ENCODE data around the gene RCAN1. TPM values are rescaled to one million over a fixed set of nuclear protein-coding genes. Genes with fewer than 3 reads are reported as not detected.

Gene RCAN1
- total and polyA plus RNA-seq, 10 donors, result 5.3 to 28.6 (median 14.7) TPM

DNA sequence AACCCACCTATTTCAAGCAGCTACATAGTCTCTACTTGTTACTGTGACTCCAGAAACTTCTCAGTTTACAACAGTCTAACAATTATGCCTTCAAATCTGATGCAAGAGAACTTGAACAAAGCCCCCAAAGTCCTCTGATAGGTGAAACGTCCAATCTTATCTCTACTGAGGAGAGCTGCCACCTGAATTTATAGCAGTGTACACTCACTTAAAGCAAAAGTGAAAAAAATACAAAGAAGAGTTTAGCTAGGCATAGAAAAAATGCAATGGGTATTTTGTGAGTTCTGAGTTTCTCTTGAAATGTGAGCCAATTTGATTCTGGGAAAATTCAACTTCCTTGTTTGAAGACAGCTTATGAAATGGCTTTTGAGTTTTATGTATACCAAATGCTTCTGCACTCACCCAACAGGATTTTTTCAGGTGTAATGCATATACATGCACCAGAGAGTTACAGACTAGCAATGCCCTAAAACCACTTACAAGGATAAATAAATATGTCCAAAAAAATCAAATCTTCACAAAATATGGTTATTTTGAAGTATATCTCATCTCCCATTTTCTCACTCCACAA lies 36.0 kb upstream of the RCAN1 start:
- intact Hi-C loops (cut with DNase I; ENCODE audit: low total_unique reads), result no loop called here
- Histone ChIP-seq H3K4me3 (no peak overlapping the region), H3K27ac (no peak overlapping the region), H3K9me3 (peaks cover 0 to 27% (median 11%) of the 10 kb centered on the region in 8 donors), H3K4me1 (no peaks in the 10 kb centered on the region), H3K36me3 (no peaks in the 10 kb centered on the region), H3K27me3 (replicated peaks in 1 of 7) (peaks cover 0 to 26% (median 0%) of the 10 kb centered on the region in 7 donors)
- TF ChIP-seq, protein P1, sequence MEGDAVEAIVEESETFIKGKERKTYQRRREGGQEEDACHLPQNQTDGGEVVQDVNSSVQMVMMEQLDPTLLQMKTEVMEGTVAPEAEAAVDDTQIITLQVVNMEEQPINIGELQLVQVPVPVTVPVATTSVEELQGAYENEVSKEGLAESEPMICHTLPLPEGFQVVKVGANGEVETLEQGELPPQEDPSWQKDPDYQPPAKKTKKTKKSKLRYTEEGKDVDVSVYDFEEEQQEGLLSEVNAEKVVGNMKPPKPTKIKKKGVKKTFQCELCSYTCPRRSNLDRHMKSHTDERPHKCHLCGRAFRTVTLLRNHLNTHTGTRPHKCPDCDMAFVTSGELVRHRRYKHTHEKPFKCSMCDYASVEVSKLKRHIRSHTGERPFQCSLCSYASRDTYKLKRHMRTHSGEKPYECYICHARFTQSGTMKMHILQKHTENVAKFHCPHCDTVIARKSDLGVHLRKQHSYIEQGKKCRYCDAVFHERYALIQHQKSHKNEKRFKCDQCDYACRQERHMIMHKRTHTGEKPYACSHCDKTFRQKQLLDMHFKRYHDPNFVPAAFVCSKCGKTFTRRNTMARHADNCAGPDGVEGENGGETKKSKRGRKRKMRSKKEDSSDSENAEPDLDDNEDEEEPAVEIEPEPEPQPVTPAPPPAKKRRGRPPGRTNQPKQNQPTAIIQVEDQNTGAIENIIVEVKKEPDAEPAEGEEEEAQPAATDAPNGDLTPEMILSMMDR (IDR thresholded peaks at IDR 0.05 in 8 of 11, conservative IDR thresholded peaks at IDR 0.05 in 3 of 11), result no peak
- no peak for TF ChIP-seq POLR2A (IDR thresholded peaks at IDR 0.05)
- no peak for TF ChIP-seq POLR2AphosphoS5 (IDR thresholded peaks at IDR 0.05)
- DNase-seq, result no peak
- WGBS, 5 donors, result 24 to 46% (median 38%) methylated on average over 1 of the region's 1 CpG

DNA sequence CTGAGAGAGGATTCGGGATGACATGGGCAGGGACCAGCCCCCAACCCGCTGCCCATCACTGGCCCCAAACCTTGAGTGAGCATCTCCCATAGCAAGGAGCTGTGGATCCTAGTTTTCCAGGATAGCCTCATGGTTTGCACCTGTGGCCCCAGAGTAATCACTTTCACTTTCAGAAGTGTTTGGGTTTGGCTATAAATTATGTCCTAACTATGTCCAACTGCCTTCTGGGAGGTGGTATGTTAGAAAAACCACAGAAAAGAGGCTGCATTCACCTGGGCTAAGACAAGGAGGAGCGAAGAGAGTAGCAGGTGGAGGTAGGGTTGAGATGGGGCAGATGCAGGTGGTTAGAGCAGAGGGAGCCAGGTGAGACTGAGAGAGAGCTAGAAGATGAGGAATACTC lies 34.5 kb upstream of the RCAN1 start:
- Histone ChIP-seq H3K27ac (no peak overlapping the region), H3K27me3 (replicated peaks in 1 of 7) (peaks cover 0 to 22% (median 0%) of the 10 kb centered on the region in 7 donors), H3K4me1 (no peaks in the 10 kb centered on the region), H3K9me3 (peaks cover 0 to 27% (median 11%) of the 10 kb centered on the region in 8 donors), H3K4me3 (no peak overlapping the region), H3K36me3 (no peaks in the 10 kb centered on the region)
- no peak for DNase-seq
- TF ChIP-seq POLR2A (IDR thresholded peaks at IDR 0.05), result no peak
- TF ChIP-seq, protein P1 (IDR thresholded peaks at IDR 0.05 in 8 of 11, conservative IDR thresholded peaks at IDR 0.05 in 3 of 11), result no peak
- TF ChIP-seq POLR2AphosphoS5 (IDR thresholded peaks at IDR 0.05), result no peak
- intact Hi-C loops (cut with DNase I; ENCODE audit: low total_unique reads), result no loop called here
- WGBS, 5 donors, result 78 to 91% (median 85%) methylated on average over 3 of the region's 3 CpGs

DNA sequence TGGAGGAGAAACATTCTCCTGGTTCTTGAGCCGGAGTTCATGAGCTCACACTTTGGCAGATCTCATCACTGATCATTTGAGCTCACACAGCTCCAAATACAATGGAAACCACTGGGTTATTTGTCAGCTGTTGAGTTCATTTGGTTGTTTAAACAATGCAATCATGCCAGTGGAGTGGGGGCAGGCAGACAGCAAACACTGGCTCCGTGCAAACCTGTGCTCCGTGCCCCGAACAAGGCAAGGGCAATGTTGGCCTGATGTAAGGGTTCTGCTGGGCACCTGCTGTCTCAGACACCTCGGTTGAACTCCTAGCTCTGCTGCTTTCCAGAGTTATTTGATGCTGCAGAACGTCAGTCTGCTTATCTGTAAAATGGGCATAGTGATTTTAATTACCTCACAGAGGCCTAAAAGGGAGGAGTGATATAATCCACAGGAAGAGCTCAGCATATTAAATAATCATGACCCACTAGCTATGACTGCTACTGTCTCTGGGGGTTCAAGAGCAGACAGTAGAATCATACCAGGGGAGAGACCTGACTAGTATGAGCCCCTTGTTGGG lies 33.9 kb upstream of the RCAN1 start:
- DNase-seq, result no peak
- intact Hi-C loops (cut with DNase I; ENCODE audit: low total_unique reads), result no loop called here
- WGBS, 5 donors, result 60 to 87% (median 83%) methylated on average over 3 to 6 of the region's 6 CpGs
- H3K4me1 ChIP-seq, result no peaks in the 10 kb centered on the region
- peaks cover 0 to 27% (median 11%) of the 10 kb centered on the region in 8 donors for H3K9me3 ChIP-seq
- H3K36me3 ChIP-seq, result no peaks in the 10 kb centered on the region
- peaks cover 0 to 22% (median 0%) of the 10 kb centered on the region in 7 donors for H3K27me3 ChIP-seq (replicated peaks in 1 of 7)
- no peak overlapping the region for H3K27ac ChIP-seq
- TF ChIP-seq, protein P1 (IDR thresholded peaks at IDR 0.05 in 8 of 11, conservative IDR thresholded peaks at IDR 0.05 in 3 of 11), result no peak
- TF ChIP-seq POLR2A (IDR thresholded peaks at IDR 0.05), result no peak
- TF ChIP-seq POLR2AphosphoS5 (IDR thresholded peaks at IDR 0.05), result no peak
- no peak overlapping the region for H3K4me3 ChIP-seq

DNA sequence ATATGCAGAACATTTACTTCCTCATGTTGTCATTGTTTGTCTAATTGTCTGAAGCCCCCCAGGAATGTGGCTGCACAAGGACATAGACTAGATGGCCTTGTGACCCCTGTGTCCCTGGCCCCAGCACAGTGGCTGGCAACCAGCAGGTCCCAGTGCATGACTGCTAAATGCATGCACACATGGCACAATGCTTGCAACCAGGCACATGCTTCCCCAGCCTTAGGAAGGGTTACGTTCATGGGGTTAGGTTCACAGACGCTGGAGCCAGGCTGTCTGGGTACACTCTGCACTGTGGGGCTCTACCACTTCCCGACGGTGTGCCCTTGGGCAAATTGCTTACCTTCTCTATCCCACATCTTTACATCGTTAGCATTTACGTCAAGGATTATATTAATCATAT lies 32.6 kb upstream of the RCAN1 start:
- DNase-seq, result no peak
- H3K4me3 ChIP-seq, result no peak overlapping the region
- peaks cover 0 to 20% (median 11%) of the 10 kb centered on the region in 8 donors for H3K9me3 ChIP-seq
- no peaks in the 10 kb centered on the region for H3K36me3 ChIP-seq
- peaks cover 0 to 2% (median 0%) of the 10 kb centered on the region in 6 donors for H3K4me1 ChIP-seq
- H3K27me3 ChIP-seq (replicated peaks in 1 of 7), result peaks cover 0 to 16% (median 0%) of the 10 kb centered on the region in 7 donors
- WGBS, 5 donors, result 55 to 81% (median 77%) methylated on average over 6 of the region's 6 CpGs
- TF ChIP-seq POLR2AphosphoS5 (IDR thresholded peaks at IDR 0.05), result no peak
- no peak for TF ChIP-seq POLR2A (IDR thresholded peaks at IDR 0.05)
- TF ChIP-seq, protein P1 (IDR thresholded peaks at IDR 0.05 in 8 of 11, conservative IDR thresholded peaks at IDR 0.05 in 3 of 11), result no peak
- no peak overlapping the region for H3K27ac ChIP-seq
- intact Hi-C loops (cut with DNase I; ENCODE audit: low total_unique reads), result no loop called here
